Measurements from ENCODE around the gene TMEM9.

The TMEM9 gene

DNA sequence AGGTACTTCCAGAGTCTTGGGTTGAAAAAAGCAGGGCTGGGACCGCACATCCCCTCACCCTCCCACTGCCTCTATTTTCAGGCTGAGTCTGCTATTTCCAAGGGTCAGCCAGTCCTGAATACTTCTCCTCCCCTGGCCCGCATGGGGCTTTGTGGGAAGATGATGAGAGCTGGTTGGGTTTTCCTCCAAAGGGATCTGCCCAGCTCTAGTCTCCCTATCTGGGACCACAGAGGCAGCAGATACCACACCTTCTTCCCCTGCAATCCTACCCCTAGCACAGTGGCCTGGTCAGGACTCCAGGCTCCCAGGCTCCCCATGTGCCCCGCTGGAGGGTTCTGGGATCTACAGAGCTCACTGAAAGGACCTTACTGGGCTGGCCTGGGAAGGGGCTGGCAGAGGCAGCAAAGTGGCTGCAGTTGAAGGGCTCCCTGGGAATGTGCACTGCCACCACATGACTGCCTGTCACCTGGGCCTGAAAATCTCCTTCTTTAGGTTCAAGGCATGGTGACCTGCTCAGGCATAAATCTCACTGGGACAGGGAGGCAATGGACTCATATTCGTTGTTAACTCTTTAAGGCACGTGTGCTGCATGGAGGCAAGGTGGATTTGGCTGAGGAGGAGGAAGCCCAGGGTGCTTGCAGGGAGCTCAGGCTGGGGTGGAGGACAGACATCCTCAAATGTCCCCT, 55.1 kb downstream of the TMEM9 start:
- DNase-seq (ENCODE audit: low read depth in 1 of 2, low spot score in 1 of 2): no peak
- in situ Hi-C loops (cut with HindIII; ENCODE audit: low pct_unique_long_range_greater_than_20kb, low sequenced_read_pairs): no loop called here
- no peak for TF ChIP-seq JUND (IDR thresholded peaks at IDR 0.05; ENCODE audit: low read depth)

DNA sequence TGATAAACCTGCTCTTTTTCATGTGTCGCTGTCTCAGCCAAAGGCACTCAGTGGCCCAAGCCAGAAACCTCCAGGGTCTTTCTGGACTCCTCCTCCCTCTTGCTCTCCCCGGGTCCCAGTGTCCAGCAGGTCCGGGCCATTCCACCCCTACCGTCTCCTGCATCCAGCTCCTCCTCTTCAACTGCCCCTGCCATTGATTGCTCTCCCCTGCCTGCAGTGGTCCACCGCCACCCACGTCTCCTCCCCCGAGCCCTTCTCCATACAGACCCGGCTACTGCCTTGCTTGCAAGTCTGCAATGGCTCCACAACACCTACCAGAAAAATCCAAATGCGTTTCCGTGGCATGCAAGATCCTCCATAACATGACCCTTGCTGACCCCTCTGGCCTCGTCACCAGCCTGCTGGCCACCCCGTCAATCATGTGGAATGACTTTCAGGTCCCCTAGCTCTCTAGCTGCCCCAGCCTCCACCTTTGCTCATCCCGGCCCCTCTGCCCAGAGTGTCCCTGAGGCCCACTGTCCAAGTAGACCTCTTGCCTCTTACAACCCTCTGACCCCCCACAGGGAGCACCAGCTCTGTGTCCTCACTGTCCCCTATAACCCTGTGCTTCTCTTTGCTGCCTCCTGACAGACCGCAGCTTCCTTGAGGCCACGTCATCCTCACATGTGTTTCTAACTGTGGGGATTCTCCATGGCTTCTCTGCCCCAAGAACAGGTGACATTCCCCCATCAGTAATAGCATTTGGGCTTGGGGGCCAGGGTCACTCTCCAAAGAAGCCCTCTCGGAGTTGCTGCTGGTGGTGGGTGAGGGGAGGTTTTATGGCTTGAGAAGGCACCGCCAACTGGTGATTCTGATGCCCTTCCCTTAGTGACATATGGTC, 57.1 kb downstream of the TMEM9 start:
- no peak for DNase-seq (ENCODE audit: low read depth in 1 of 2, low spot score in 1 of 2)
- in situ Hi-C loops (cut with HindIII; ENCODE audit: low pct_unique_long_range_greater_than_20kb, low sequenced_read_pairs): no loop called here
- no peak for TF ChIP-seq JUND (IDR thresholded peaks at IDR 0.05; ENCODE audit: low read depth)

DNA sequence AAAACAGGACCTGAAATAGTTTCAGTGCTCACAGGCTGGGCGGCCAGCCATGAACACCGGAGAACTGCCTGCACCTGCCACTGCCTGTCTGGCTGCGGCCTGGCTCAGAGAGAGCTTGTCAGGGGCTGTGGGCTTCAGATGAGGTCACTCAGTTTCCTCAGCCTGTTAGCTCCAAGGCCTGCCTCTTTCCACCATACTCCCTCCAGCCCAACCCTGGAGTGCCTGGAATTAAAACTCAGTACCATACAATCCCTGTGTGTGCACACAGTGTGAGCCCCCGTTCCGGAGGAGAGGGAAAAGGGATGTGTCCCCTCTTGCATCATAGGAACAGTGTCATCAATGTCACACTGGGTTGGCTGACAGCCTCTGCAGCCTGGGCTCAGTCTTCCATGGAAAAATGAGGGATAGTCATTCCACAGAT, 58.2 kb downstream of the TMEM9 start:
- no peak for DNase-seq (ENCODE audit: low read depth in 1 of 2, low spot score in 1 of 2)
- TF ChIP-seq JUND (IDR thresholded peaks at IDR 0.05; ENCODE audit: low read depth): no peak
- in situ Hi-C loops (cut with HindIII; ENCODE audit: low pct_unique_long_range_greater_than_20kb, low sequenced_read_pairs): no loop called here

DNA sequence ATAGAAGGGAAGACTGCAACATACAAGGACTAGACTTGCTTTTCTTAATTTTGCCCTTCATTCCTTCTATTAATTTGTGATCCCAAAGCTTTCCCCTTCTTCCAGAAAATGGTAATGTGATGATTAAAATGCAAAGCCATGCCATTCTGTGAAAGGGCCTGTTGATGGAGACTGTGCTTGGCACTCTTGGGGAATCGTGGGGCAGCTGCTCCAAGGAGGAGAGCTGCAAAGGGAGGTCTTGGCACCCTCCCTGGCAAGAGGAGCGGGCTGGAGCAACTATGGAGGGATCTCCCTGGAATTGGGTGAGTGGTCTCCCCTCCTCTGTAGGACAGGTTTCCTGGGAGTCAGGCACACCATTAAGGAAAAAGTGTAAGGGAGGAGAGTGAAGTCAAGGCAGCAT, 58.7 kb downstream of the TMEM9 start:
- in situ Hi-C loops (cut with HindIII; ENCODE audit: low pct_unique_long_range_greater_than_20kb, low sequenced_read_pairs): no loop called here
- no peak for TF ChIP-seq JUND (IDR thresholded peaks at IDR 0.05; ENCODE audit: low read depth)
- DNase-seq (ENCODE audit: low read depth in 1 of 2, low spot score in 1 of 2): no peak

DNA sequence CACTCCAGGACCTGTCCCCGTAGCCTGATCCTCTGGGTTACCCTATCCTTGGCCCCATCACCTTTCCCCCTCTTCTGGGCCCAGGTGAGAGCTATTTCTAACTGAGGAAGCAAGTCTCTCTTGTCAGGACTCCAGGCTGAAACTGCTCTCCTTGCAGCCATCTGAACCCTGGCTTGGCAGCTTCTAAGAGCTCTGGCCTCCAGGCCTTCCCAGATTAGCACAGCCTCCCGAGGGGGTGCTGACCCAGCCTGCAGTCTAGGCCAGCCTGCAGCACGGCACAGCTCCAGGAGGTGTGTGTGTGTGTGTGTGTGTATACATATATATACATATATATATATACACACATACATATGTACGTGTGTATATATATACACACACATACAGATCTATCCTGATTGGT, 59.4 kb downstream of the TMEM9 start:
- no peak for DNase-seq (ENCODE audit: low read depth in 1 of 2, low spot score in 1 of 2)
- TF ChIP-seq JUND (IDR thresholded peaks at IDR 0.05; ENCODE audit: low read depth): no peak
- in situ Hi-C loops (cut with HindIII; ENCODE audit: low pct_unique_long_range_greater_than_20kb, low sequenced_read_pairs): no loop called here

DNA sequence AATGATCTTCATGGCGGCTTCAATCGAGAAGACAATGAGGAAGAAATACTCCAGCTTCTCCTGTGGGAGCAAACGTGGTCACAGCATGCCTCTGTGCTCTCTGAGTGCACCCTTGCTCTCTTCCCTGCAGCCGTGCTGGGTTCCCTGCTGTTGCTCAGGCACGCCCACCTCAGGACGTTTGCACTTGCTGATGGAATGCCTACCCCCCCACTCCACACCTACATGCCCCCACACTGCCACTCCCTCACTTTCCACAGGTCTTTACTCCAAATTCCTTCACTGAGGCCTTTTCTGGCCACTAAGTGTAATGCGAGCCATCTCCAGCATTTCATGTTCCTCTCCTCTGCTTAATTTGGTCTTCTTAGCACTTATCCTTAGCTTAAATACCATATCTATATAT, 60.3 kb downstream of the TMEM9 start:
- in situ Hi-C loops (cut with HindIII; ENCODE audit: low pct_unique_long_range_greater_than_20kb, low sequenced_read_pairs): no loop called here
- no peak for DNase-seq (ENCODE audit: low read depth in 1 of 2, low spot score in 1 of 2)
- TF ChIP-seq JUND (IDR thresholded peaks at IDR 0.05; ENCODE audit: low read depth): no peak

DNA sequence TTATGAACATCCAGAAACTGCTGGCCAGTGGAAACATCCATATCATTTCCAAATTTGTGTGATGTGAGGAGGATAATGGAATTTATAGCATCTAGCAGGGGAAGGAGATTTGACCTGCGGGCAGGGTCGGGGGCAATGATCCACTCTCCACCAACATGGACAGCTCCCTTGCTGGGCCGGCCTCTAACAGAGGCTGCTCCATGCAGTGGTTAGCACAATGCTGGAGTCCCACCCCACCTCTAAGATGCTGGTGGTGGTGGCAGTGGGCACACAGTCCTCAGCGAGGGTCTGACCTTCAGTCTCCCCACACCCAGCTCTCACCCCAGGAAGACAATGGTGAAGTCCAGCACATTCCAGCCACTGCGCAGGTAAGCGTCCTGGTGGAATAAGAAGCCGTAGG, 60.7 kb downstream of the TMEM9 start:
- no peak for TF ChIP-seq JUND (IDR thresholded peaks at IDR 0.05; ENCODE audit: low read depth)

DNA sequence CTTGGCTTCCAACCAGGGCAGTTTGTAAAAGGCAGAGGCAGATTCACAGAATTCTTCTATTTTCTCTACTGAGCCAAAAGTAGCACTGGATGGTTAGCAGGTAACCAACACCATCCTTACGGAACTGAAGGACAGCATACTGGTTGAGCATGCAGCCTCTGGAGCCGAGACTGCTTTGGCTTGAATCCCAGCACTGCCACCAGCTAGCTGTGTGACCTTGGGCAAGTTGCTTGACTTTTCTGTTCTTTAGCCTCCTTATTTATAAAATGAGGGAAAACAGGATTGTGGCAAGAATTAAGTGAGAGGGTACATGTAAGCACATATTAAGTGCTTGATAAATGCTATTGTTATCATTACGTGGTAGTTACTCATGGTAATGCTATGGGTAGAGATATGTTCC, 61.5 kb downstream of the TMEM9 start:
- in situ Hi-C loops (cut with HindIII; ENCODE audit: low pct_unique_long_range_greater_than_20kb, low sequenced_read_pairs): no loop called here
- TF ChIP-seq JUND (IDR thresholded peaks at IDR 0.05; ENCODE audit: low read depth): no peak
- no peak for DNase-seq (ENCODE audit: low read depth in 1 of 2, low spot score in 1 of 2)

More for the DNA sequence above, 60.7 kb downstream of the TMEM9 start:
- in situ Hi-C loops (cut with HindIII; ENCODE audit: low pct_unique_long_range_greater_than_20kb, low sequenced_read_pairs): no loop called here
- no peak for DNase-seq (ENCODE audit: low read depth in 1 of 2, low spot score in 1 of 2)

DNA sequence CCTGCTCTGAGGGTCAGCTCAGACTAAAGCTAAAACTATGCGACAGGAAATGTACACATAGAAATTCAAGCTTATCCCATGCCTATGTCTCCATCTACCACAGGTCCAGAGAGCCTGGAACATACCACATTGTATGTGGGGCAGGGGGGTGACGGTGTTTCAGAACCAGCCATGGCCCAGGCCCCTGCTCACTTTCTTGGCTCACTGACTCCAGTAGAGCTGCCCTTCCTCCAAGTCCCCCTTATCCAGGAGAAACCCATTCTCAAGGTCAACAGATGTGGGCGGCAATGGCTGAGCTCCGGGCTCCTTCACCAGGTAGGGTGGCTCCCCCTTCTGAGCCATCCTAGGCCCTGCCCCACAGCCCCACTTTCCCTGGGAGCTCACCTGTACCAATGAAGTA, 63.0 kb downstream of the TMEM9 start:
- in situ Hi-C loops (cut with HindIII; ENCODE audit: low pct_unique_long_range_greater_than_20kb, low sequenced_read_pairs): no loop called here
- TF ChIP-seq JUND (IDR thresholded peaks at IDR 0.05; ENCODE audit: low read depth): no peak

DNA sequence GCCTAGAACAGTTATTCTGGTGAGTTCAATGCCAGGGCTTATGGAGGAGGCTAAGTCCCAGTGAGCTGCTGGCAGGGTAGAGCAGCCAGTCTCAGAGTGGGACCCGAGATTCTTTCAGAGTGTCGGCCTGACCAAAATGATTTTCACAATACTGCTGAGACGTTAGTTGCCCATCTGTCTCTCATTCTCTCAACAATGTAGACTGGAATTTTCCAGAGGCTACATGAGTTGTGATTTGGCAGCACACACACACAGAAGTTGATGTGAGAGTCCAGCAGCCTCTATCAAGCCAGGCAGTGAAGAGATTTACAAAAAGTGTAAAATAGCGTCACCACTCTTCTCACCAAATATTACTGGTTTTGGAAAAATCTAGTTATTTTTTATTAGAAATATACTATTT, 63.7 kb downstream of the TMEM9 start:
- in situ Hi-C loops (cut with HindIII; ENCODE audit: low pct_unique_long_range_greater_than_20kb, low sequenced_read_pairs): no loop called here
- no peak for DNase-seq (ENCODE audit: low read depth in 1 of 2, low spot score in 1 of 2)
- TF ChIP-seq JUND (IDR thresholded peaks at IDR 0.05; ENCODE audit: low read depth): no peak

More for the DNA sequence above, 63.0 kb downstream of the TMEM9 start:
- DNase-seq (ENCODE audit: low read depth in 1 of 2, low spot score in 1 of 2): no peak

DNA sequence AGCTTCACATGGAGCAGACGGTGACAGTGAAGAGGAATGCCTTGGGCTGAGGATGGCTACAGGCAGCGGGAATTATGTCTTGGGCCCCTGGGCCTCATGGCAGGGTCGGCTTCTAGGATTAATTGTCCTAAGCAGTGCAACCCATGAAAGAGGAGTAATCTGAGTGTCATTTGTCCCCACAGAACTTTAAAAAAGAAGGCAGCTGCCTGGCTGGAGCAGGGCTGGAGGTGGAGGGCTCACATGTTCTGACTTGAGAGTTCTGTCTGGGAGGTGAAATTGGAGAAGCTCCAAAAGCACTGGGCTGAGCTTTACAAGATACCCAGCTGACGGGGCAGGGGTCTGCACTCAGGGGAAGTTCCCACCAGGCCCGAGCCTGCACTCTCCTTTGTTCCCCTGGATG, 64.7 kb downstream of the TMEM9 start:
- in situ Hi-C loops (cut with HindIII; ENCODE audit: low pct_unique_long_range_greater_than_20kb, low sequenced_read_pairs): no loop called here
- no peak for TF ChIP-seq JUND (IDR thresholded peaks at IDR 0.05; ENCODE audit: low read depth)
- DNase-seq (ENCODE audit: low read depth in 1 of 2, low spot score in 1 of 2): no peak

DNA sequence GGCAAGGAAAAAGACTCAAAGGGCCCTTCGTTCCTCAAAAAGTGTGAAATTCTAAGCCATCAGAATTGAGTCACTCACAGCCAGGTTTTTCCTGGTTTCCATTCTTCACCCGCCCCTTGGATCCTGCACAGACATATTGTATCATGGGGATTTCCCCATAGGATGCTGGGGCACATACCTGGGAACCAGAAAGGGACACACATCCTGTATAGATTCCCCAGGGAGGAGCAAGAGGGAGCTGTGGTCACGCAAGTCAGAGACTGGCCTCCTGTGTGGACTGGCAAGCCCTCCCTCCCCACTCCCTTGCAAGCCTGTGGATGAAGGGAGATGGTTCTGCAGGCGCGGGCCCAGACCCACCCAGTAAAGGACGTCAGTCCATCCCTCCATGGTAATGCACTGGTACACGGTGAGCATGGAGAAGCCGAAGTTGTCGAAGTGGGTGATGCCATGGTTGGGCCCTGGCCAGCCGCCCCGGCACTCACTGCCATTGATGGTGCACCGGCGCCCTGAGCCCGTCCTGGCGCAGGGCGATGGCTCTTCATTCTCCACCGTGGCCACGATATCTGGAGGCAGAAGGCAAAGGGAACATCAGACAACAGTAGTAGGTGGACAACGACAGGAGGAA, 65.3 kb downstream of the TMEM9 start:
- in situ Hi-C loops (cut with HindIII; ENCODE audit: low pct_unique_long_range_greater_than_20kb, low sequenced_read_pairs): no loop called here
- TF ChIP-seq JUND (IDR thresholded peaks at IDR 0.05; ENCODE audit: low read depth): no peak
- DNase-seq (ENCODE audit: low read depth in 1 of 2, low spot score in 1 of 2): peak in 1 of 2 experiments; percentile 48

DNA sequence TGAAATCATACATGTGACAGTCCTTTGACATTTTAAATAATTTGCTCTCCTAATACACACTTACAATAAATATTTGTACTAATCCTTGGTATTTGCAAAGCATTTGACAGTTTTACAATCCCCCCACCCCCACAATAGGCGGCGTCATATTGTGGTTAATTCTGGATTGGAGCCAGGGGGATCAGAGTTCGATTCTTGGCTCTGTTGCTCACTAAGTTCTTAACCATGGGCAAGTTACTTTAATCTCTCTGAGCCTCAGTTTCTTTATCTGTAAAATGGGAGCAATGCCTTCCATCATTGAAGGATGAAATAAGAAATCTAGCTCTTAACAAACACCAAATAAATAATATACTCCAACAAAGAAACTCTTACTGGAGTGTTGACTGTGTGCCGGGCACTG, 65.9 kb downstream of the TMEM9 start:
- in situ Hi-C loops (cut with HindIII; ENCODE audit: low pct_unique_long_range_greater_than_20kb, low sequenced_read_pairs): no loop called here
- no peak for DNase-seq (ENCODE audit: low read depth in 1 of 2, low spot score in 1 of 2)
- TF ChIP-seq JUND (IDR thresholded peaks at IDR 0.05; ENCODE audit: low read depth): no peak

All from T47D (cell line).